Transverse colon (tissue), 3 donors: ENCODE results near the gene FAM171A1.

Experiments
- EP300 ChIP-seq: sonication (generic); formaldehyde crosslinking; IDR thresholded peaks from one replicate; pipeline ENCODE4 v1.6.1; 2017; ENCODE audit warnings: antibody characterized with exemption, low read depth
- TF ChIP-seq, protein P1 (sequence below), 5 experiments: fragments of 200-600 bp in 3 of 5; fragments of 450-650 bp in 2 of 5; sonication (generic) in 3 of 5; IDR thresholded peaks; 1 replicate in 2 of 5; 2 replicates in 3 of 5; pipeline ENCODE4 v1.5.1; 2016 to 2017; ENCODE audit warnings: antibody characterized with exemption in 5 of 5, inconsistent platforms in 3 of 5, mild to moderate bottlenecking in 2 of 5, moderate library complexity in 1 of 5

DNA sequence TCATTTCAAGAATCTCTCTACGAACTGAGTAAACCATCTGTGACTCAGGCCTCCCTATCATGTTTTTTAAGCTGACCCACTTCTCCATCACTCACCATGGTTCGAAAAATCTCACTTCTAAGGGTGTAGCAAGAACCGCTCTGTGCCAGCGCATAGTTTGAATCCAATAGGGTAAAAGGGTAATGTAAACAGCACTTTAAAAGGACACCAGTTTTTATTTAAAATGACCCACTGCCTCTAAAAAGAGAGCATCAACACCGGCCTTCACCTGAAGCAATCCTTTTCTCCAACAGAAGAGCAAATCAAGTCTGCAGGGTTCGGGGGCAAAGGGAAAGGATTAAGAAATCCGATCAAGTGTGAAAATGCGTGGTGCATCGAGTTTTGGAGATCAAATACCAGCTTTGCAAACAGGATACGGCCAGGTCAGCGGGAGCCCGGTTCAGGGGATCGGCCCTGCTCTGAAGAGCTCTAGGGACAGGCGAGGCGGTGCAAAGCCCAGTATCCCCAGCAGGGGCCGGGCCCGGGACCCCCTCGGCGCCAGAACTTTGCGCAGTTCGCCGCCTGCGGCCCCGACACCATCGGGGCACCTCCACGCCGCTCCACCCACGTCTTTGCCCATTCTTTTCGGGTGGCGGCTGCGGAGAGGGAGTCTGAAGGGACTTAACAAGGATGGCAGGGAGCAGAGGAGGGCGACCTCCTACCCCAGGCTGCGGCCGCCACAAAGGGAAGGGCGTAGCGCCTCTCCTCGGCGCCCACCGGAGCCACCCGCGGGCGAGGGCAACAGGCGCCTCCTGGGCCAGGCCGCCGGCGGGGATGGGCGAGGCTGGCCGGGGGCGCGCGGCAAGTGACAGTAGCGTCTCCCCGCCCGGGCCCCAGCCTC, 203.4 kb downstream of the FAM171A1 start:
- TF ChIP-seq, protein P1, sequence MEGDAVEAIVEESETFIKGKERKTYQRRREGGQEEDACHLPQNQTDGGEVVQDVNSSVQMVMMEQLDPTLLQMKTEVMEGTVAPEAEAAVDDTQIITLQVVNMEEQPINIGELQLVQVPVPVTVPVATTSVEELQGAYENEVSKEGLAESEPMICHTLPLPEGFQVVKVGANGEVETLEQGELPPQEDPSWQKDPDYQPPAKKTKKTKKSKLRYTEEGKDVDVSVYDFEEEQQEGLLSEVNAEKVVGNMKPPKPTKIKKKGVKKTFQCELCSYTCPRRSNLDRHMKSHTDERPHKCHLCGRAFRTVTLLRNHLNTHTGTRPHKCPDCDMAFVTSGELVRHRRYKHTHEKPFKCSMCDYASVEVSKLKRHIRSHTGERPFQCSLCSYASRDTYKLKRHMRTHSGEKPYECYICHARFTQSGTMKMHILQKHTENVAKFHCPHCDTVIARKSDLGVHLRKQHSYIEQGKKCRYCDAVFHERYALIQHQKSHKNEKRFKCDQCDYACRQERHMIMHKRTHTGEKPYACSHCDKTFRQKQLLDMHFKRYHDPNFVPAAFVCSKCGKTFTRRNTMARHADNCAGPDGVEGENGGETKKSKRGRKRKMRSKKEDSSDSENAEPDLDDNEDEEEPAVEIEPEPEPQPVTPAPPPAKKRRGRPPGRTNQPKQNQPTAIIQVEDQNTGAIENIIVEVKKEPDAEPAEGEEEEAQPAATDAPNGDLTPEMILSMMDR (IDR thresholded peaks at IDR 0.05) = peak; percentile 42 to 63 (median 52)
- TF ChIP-seq EP300 = no peak
